NCI-H1930 (cell line): Measurements from ENCODE around the gene TTC9C.
"Not testable (repeated sequence)": the region's sequence is repeated elsewhere in the genome, so short reads cannot be mapped to it uniquely, and the experiment has no call there.

Source experiments
- DNase-seq, 2 experiments: peaks; one replicate each; lab custom pipeline; 2025; lab: John Stamatoyannopoulos, UW

The TTC9C gene

DNA sequence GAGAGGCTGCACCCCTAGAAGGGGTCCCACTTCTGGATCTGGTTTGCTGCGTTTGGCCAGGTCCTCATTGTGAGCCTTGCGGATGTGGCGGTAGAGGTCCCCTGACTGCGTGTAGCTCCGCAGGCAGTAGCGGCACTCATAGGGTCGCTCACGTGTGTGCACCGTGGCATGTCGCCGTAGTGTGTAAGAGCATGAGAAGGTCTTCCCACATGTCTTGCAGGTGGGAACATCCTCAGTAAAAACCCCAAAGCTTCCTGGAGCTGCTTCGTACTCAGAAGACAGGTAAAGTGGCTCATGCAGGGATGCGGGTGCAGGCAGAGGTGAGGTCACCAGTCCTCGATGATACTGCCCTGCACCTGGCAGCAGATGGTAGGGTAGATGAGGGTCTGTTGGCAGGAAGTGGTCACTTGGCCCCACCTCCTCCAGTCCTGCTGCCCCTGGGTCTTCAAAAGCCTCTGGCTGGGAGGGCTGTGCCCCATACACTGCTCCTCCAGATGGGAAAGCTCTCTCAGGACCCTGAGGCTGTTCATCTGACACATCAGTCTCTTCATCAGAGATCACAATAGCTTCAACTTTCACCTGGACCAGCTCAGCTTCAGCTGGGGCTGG, 24.0 kb downstream of the TTC9C start:
- DNase-seq: no peak

DNA sequence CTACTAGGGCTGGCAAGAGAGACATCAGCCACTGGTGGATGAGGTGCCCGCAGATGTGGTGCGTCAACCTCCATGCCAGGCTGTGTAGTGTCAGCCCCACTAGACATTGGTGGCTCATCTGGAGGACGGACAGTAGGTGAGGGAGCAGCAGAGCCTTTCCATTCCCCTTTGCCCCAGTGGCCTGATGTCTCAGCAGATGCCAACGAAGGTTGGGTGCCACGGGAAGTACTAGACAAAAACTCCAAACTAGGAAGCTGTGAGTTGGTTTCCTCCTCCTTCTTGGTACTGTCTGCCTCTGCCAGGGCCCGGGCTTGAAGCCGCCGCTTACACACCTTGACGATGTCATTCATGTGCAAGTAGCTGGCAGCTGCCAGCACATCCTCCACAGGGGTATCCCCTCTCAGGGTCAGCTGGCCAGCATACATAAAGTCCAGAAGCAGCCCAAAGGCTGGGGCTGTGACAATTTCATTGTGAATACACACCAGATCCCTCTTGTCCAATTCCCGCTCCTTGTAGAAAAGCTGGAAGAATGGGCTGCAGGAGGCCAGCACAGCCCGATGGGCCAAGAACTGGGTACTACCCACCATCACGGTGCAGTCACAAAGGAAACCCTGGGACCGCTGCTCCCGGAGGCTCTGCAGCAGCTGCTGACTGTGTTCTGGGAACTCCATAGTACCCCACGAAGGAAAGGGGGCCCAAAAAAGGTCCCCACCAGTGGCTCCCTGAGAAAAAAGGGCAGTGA, 24.9 kb downstream of the TTC9C start:
- DNase-seq: no peak

DNA sequence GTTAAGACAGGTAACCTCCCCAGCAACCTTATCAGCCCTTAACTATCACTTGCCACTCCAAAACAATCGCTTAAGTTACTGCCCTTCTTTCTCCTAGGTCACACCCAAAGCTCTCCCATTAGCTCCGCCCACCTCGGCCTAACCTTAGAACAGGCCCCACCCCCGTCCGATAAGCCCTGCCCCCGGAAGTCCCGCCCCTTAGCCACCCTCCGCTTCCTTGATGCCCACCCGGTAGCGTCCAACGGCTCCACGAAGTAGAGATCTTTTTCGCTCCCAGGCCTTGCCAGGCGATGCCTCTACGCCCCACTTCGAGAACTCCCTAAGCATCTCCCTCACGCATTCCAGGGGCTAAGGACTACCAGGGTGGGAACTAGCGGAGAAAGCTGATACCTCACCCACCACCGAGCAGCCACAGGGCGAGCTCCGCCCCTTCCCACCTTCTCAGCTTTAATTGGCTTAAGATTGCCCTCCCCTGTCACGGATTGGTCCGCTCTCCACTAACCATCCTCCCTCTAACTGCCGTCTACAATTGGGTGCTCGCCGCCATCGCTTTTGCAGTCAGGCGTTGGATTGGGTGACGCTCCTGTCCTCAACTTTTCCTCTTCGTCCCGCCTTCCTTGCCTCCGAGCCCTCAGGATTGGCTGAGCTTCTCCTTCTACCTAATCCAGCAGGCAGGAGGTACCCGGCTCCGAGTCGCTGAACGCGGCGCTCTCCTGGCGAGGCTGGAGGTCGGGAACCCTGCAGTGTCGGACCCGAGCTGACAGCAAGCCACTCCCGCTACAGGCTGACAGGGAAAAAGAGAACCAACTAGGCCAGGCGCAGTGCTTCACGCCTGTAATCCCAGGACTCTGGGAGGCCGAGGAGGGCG, 25.7 kb downstream of the TTC9C start, which contains the start of gene ZBTB3:
Gene ZBTB3, minus strand, starts transcription at position 425 of the 868 bp plus-strand sequence. CDS start 496 bp downstream, outside the sequence.
- peak; percentile 97 to 98 for DNase-seq

DNA sequence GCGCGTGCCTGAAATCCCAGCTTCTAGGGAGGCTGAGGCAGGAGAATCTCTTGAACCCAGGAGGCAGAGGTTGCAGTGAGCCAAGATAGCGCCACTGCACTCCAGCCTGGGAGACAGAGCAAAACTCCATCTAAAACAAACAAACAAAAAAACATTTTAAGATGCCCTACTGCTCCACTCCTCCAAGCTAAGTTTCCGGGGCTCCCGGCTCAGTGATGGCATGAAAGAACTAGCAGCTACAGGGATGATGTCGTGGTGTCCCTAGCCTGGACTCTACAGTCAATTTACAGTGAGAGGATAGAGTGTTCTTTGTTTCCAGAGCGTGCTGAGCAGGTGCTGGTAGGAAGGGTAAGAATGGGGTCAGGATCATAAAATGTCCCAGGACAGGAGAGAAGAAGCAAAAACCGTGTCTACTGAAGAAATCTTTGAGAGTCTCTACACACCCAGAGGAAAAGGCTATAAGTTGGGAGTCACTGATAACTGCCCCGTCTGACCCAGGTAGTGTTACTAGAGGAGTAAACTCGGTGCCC, 26.9 kb downstream of the TTC9C start:
- no peak for DNase-seq

DNA sequence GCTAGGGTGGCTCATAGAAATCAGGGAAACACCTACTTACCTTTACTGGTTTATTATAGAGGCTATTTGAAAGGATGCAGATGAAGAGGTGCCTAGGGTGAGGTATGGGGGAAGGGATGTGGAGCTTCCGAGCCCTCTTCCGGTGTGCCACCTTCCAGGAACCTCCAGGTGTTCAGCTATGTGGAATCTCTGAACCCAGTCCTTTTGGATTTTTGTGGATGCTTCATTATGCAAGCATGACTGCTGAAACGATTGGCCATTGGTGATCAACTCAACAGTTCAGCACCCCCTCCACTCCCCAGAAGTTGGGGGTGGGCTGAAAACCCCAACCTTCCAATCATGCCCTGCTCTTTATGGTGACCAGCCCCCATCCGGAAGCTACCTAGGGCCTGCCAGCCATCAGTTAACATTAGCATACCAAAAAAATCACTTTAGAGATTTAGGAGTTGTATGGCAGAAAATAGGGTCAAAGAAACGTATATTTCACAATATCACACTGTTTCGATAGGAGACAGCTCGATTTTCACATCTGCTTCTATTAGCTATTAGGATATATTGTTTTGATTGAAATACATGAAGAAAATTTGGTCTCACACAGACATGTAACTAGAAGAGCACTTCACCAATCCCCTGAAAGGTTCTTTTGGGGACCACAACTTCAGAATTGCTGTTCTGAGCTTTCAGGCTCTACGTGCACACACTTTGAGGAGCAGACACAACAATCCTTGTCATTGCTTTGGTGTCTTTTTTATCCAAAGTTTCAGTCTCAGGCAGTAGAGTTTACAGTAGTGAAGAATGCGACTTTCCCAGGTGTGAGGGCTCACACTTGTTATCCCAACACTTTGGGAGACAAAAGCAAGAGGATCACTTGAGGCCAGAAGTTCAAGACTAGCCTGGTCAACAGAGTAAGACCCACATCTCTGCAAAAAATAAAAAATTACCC, 29.8 kb downstream of the TTC9C start:
- DNase-seq: no peak

DNA sequence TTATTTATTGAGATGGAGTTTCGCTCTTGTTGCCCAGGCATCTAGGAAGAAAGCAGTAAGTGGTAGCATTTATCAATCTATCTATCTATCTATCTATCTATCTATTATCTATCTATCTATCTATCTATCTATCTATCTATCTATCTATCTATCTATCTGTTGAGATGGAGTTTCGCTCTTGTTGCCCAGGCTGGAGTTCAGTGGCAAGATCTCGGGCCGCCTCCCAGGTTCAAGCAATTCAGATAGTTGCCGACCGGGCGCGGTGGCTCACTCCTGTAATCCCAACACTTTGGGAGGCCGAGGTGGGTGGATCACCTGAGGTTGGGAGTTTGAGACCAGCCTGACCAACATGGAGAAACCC, 32.6 kb downstream of the TTC9C start:
- DNase-seq: not testable (repeated sequence)

DNA sequence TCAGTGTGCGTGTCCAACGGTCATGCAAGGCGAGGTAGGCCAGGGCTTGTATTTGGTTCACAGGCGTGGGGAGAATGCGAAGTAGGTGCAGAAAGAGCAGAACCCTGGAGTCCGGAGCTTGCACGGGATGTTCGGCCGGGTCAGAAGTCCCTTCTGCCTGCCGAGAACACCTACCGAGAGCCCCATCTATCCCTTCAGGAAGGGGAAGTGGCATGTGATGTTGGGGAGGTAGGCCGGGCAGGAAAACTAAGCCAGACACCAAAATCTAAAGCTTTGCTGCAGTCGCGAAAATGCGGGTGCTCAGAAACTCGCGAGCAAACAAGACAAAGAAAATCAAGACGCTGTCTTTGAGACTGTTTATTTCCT, 42.5 kb downstream of the TTC9C start:
- DNase-seq: no peak

DNA sequence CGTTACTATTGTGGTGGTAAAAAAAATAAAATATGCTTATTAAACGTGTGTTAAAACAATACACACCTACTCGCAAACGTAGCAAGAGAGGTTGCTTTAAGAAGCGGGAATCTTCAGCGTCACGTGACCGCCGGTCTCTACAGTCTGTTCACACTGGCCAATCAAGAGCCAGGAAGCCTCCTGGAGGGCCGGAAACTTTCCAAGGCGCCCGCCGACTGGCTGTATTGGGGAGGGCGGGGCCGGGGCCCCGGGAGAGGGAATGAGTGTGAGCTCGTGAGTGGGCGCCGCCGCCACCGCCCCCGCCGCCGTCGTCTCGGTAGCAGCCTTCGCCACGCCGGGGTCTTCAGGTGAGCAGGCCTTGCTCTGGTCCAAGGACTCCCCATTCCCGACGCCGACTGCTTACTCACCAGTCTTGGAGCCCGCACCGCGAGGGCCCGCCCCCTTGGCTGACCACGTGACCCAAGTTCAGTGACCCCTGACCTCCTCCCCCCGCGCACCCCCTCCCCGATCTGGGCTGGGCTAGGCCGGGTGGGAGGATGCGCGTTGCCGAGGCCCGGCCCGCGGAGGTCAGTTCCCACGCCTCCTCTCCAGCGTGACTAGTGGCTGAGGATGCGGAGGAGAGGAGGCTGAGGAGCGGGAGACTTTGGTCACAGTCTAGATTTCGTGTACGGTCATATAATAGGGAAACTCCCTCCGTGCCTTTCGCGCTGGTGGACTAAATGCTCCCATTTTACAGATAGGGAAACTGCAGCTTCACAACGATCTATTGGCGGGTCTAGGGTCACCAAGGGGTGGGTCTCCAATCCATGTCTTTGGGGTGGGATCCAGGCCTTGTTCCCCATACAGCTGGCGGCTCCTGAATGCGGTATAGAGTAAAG, 43.1 kb downstream of the TTC9C start, which contains the start of gene TAF6L:
Gene TAF6L, plus strand, starts transcription at position 253 of the 878 bp plus-strand sequence. CDS start 4,388 bp downstream, outside the sequence.
- peak; percentile 95 to 96 for DNase-seq

DNA sequence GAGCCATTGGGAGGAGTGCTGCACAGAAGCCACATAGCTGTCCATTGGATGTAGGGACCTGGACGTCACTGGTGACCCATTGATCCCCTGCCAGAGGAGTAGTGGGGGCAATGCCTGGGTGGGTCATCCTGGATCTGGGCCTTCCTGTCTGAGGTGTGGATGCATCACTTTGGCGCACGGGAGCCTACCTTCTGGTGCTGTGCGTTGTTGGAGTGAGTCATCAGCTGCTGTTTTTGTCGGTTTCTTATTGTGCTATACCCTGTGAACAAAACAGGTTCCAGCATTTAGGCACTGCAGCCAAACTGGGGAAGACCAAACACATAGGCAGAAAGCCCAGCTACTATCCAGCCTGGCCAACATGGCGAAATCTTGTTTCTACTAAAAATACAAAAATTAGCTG, 46.1 kb downstream of the TTC9C start:
- no peak for DNase-seq

DNA sequence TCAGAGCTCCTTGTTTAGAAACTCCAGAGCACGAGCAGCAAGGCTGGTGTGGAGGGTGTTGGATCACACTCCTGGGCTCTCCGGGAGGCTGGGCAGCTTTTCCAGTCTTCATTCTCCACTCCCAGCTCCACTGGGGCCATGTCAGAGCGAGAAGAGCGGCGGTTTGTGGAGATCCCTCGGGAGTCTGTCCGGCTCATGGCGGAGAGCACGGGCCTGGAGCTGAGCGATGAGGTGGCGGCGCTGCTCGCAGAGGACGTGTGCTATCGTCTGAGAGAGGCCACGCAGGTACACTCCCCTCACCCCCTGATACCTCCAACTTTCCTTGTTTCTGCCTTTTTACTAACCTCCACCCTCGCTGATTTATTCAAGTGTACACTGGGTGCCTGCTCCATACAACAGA, 47.4 kb downstream of the TTC9C start:
- DNase-seq: no peak

DNA sequence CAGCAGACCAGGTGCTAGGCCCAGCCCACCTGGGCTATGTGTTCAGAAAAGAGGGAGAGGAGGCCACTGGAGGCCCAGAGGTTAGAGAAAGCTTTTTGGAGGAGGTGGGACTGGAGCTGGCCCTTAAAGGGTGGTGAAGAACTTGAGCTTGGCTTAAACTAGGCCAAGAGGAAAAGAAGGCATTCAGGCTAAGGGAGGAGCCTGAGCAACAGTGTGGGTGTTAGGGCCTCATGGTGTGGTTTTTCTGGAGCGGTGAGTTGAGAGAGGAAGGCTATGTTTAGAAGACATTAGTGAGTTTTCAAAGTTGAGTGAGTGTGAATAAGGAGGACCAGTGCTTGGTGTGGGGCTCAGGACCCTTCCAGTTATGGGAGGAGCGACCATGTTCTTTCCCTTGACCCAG, 49.1 kb downstream of the TTC9C start:
- DNase-seq: no peak

DNA sequence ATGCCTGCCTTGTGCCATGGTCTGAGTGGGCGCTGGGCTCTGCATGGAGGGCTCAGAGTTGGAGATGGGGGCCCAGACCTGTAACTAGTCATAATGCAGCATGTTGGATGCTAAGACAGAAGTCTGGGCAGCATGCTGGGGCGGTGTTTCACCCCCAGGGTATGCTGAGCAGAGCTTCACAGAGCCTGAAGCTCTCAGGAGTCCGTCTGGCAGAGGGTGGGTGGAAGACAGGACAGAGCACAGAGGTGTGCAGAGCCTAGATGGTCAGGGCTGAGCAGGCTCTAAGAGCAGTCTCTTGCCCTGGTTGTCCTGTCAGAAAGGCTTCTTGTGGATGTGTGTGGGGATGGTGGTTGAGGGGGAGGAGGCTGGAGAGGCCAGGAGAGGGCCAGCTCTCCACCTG, 50.2 kb downstream of the TTC9C start:
- DNase-seq: no peak

DNA sequence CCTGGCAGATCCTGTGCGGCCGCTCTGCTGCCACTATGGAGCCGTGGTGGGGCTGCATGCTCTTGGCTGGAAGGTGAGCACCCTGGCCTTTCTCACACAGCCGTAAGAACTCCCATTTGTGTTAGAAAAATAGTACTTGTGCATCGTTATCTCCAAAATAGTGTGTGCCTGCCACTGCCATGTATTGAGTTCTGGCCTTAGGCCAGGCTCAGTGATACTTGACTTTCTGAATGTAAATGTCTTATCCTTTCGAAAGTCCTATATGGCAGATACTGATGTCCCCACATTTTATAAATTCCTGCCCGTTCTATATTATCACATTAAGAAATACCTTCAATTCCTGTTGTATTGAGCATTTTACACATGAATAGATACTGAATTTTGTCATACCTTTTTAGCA, 54.5 kb downstream of the TTC9C start:
- DNase-seq: no peak

DNA sequence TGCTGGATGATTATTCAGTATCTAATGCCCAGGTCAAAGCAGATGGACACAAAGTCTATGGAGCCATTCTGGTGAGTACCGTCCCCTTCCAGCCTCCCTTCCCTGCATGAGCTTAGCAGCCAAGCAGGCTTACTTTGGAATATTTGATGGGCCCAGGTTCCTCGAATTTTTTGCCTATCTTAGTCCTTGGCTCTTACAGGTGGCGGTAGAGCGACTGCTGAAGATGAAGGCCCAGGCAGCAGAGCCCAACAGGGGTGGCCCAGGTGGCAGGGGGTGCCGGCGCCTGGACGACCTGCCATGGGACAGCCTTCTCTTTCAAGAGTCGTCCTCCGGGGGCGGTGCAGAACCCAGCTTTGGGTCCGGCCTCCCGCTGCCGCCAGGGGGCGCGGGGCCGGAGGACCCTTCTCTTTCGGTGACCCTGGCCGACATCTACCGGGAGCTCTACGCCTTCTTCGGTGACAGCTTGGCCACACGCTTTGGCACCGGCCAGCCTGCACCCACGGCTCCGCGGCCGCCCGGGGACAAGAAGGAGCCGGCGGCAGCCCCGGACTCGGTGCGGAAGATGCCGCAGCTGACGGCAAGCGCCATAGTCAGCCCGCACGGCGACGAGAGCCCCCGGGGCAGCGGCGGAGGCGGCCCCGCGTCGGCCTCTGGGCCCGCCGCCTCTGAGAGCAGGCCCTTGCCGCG, 58.2 kb downstream of the TTC9C start:
- DNase-seq: peak; percentile 63 to 82

DNA sequence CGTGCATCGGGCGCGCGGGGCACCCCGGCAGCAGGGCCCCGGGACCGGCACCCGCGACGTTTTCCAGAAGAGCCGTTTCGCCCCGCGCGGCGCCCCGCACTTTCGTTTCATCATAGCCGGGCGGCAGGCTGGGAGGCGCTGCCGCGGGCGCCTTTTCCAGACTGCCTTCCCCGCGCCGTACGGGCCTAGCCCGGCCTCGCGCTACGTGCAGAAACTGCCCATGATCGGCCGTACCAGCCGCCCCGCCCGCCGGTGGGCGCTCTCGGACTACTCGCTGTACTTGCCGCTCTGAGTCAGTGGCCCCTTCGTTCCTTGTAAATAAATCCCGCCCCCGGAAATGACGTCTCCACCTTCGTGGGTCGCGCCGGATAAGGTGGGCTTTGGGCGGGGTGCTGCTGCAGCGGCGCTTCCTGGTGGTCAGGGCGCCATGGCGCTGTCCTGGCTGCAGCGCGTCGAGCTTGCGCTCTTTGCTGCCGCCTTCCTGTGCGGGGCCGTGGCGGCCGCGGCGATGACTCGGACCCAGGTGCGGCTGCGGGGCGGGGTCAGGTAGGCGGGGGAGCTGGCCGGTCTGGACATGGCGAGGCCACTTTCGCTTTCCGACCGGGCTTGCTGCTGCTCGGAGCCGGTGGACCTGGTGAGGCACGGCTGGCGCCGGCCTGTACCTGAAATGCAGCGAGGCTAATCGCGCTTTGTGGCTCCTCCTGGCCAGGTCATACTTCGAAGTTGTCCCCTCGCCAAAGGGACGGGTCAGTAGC, 58.9 kb downstream of the TTC9C start, which contains the start of gene TMEM179B:
Gene TMEM179B, plus strand, starts transcription at position 398 of the 755 bp plus-strand sequence. Its CDS starts 30 bp downstream, at position 428.
- DNase-seq: peak; percentile 95 to 97
